ENCODE measurements around the gene MBD6. TPM values are rescaled to one million over a fixed set of nuclear protein-coding genes. Genes with fewer than 3 reads are reported as not detected.

The MBD6 gene
- polyA plus RNA-seq, 1 donor (not counting 4 experiments of a cell fraction or from before 2014, with no cell fraction given) = 1.8 TPM

GRCh38 chr12:57564178-57564740, 41.6 kb downstream of the MBD6 start:
- dilution Hi-C loops (cut with MboI; ENCODE audit: extremely low pct_ligation_motif_present, low sequenced_read_pairs) = no loop called here
- Histone ChIP-seq H3K27ac (ENCODE audit: control insufficient read depth, insufficient read depth, low read length) (no peak overlapping the region), H3K4me3 (ENCODE audit: control insufficient read depth in 2 of 3, extremely low read depth in 1 of 3, insufficient read depth in 2 of 3, low read depth in 1 of 3, low read length in 3 of 3) (no peak overlapping the region), H3K27me3 (ENCODE audit: control insufficient read depth, extremely low read depth, insufficient read depth, low read length) (no peaks in the 10 kb centered on the region), H3K79me2 (ENCODE audit: control insufficient read depth, insufficient read depth, low read length) (no peaks in the 10 kb centered on the region), H3K9ac (ENCODE audit: control insufficient read depth, extremely low read depth, insufficient read depth, low read length) (no peak overlapping the region), H3K36me3 (ENCODE audit: control insufficient read depth in 2 of 2, extremely low read depth in 1 of 2, insufficient read depth in 2 of 2, low read length in 2 of 2) (no peaks in the 10 kb centered on the region), H3K4me2 (ENCODE audit: control insufficient read depth, extremely low read depth, insufficient read depth, low read depth, low read length) (no peak overlapping the region), H3K9me1 (ENCODE audit: control insufficient read depth, extremely low read depth, insufficient read depth, low read length) (no peaks in the 10 kb centered on the region), H2AFZ (ENCODE audit: control insufficient read depth, low read length) (no peak overlapping the region), H3K4me1 (ENCODE audit: control insufficient read depth, extremely low read depth, insufficient read depth, low read length) (no peaks in the 10 kb centered on the region), H4K20me1 (ENCODE audit: control insufficient read depth, extremely low read depth, insufficient read depth, low read length) (no peaks in the 10 kb centered on the region), H3K9me3 (ENCODE audit: control insufficient read depth, low read depth, low read length) (no peaks in the 10 kb centered on the region)
- FAIRE-seq = no peak
- no peak for DNase-seq (ENCODE audit: low read depth, low spot score)
- TF ChIP-seq CTCF (optimal IDR thresholded peaks at IDR 0.05 in 1 of 3, IDR thresholded peaks at IDR 0.05 in 1 of 3, conservative IDR thresholded peaks at IDR 0.05 in 1 of 3; ENCODE audit: extremely low read depth in 1 of 3, insufficient read depth in 2 of 3, low read length in 3 of 3) (no peak), EZH2 (IDR thresholded peaks at IDR 0.05; ENCODE audit: low read length) (no peak)

GRCh38 chr12:57568838-57569237, 46.2 kb downstream of the MBD6 start:
- DNase-seq (ENCODE audit: low read depth, low spot score) (no peak), FAIRE-seq (no peak)
- no peaks in the 10 kb centered on the region for H3K4me1 ChIP-seq (ENCODE audit: control insufficient read depth, extremely low read depth, insufficient read depth, low read length)
- H3K9me3 ChIP-seq (ENCODE audit: control insufficient read depth, low read depth, low read length) = no peaks in the 10 kb centered on the region
- TF ChIP-seq CTCF (optimal IDR thresholded peaks at IDR 0.05 in 1 of 3, IDR thresholded peaks at IDR 0.05 in 1 of 3, conservative IDR thresholded peaks at IDR 0.05 in 1 of 3; ENCODE audit: extremely low read depth in 1 of 3, insufficient read depth in 2 of 3, low read length in 3 of 3) (no peak), EZH2 (IDR thresholded peaks at IDR 0.05; ENCODE audit: low read length) (no peak)
- H3K27ac ChIP-seq (ENCODE audit: control insufficient read depth, insufficient read depth, low read length) = no peak overlapping the region
- no peak overlapping the region for H3K4me3 ChIP-seq (ENCODE audit: control insufficient read depth in 2 of 3, extremely low read depth in 1 of 3, insufficient read depth in 2 of 3, low read depth in 1 of 3, low read length in 3 of 3)
- H3K4me2 ChIP-seq (ENCODE audit: control insufficient read depth, extremely low read depth, insufficient read depth, low read depth, low read length) = no peak overlapping the region
- H3K79me2 ChIP-seq (ENCODE audit: control insufficient read depth, insufficient read depth, low read length) = no peaks in the 10 kb centered on the region
- no peaks in the 10 kb centered on the region for H3K9me1 ChIP-seq (ENCODE audit: control insufficient read depth, extremely low read depth, insufficient read depth, low read length)
- H3K27me3 ChIP-seq (ENCODE audit: control insufficient read depth, extremely low read depth, insufficient read depth, low read length) = no peaks in the 10 kb centered on the region
- no peaks in the 10 kb centered on the region for H4K20me1 ChIP-seq (ENCODE audit: control insufficient read depth, extremely low read depth, insufficient read depth, low read length)
- no peak overlapping the region for H2AFZ ChIP-seq (ENCODE audit: control insufficient read depth, low read length)
- no peak overlapping the region for H3K9ac ChIP-seq (ENCODE audit: control insufficient read depth, extremely low read depth, insufficient read depth, low read length)
- dilution Hi-C loops (cut with MboI; ENCODE audit: extremely low pct_ligation_motif_present, low sequenced_read_pairs) = no loop called here
- no peaks in the 10 kb centered on the region for H3K36me3 ChIP-seq (ENCODE audit: control insufficient read depth in 2 of 2, extremely low read depth in 1 of 2, insufficient read depth in 2 of 2, low read length in 2 of 2)

All from keratinocyte (primary cell).